Mesenteric fat pad (tissue), 1 donor: ENCODE data around the gene TMED6. TPM values are rescaled to one million over a fixed set of nuclear protein-coding genes. Genes with fewer than 3 reads are reported as not detected.
"Not testable (repeated sequence)": the region's sequence is repeated elsewhere in the genome, so short reads cannot be mapped to it uniquely, and the experiment has no call there.

Source experiments
- DNase-seq: peaks from one replicate; pipeline ENCODE4 v3.0.0-alpha.2; 2020; ENCODE audit warnings: low spot score
- total RNA-seq: library from RNA; stranded (reverse); fragmentation: NEBNext Ultra II Directional; extraction: Animal tissue kit (Norgen Biotek cat#: 25700); gene quantifications from one replicate; pipeline ENCODE4 v1.2.1, GENCODE V29; 2021
- donor health status: DM: yes; HTN: yes; CAD: no.

The TMED6 gene
- total RNA-seq, 1 donor from 2014 or later, result 1.2 TPM

GRCh38 chr16:69307091-69307490 is 44.5 kb downstream of the TMED6 start:
- no peak for DNase-seq

GRCh38 chr16:69306031-69306430 is 45.6 kb downstream of the TMED6 start:
- no peak for DNase-seq

DNA sequence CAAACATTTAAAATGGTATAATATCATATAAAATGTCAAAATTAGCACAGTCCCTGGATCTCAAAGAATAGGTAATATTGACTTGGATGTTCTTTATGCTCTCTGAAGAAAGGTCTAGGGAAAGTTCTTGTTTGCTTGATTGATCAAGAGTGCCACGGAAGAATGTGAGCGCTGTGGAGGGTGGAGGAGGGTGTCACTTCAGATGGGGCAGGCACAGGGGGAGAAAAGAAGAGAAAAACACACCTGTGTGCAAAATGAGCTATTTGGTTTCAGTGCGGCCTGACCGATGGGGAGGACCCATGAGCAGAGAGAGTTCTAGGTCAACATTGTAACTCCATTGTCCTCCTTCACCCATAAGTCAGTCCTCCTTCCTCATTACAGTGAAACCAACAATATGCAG is 49.3 kb downstream of the TMED6 start:
- DNase-seq, result no peak

DNA sequence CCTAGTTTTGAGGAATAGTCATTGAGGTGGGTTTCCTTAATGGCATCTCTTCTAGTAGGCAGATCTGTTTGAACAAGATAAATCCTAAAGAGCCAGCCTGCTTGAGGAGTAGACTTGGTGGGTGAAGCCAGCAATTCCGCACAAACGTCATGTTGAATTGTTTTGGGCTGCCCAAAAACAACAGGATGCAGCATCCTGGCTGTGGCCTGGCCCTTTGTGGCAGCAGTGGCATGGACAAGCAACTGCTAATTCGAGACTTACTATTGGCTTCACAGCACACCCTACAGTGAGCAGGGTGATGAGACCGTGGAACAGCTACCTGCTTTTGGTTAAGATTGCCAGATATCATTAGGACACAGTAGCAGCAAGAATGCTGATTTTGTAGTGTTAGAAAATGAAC is 49.7 kb downstream of the TMED6 start:
- DNase-seq, result no peak

GRCh38 chr16:69301187-69301586 is 50.4 kb downstream of the TMED6 start:
- no peak for DNase-seq

DNA sequence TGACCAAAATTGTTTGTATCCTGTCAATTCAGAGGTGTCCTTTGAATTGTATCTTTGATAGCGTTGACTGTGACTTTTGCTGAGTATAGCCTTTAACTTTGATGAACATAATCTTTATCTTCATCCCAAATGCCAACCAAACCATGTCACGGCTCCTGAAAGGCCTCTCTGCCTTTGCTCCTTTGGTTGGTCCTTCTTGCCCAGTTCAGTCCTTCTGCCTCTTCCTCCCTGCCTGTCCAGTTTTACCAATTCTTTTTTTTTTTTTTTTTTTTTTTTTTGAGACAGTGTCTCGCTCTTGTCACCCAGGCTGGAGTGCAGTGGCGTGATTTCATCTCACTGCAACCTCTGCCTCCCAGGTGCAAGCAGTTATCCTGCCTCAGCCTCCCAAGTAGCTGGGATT is 53.3 kb downstream of the TMED6 start:
- no peak for DNase-seq

DNA sequence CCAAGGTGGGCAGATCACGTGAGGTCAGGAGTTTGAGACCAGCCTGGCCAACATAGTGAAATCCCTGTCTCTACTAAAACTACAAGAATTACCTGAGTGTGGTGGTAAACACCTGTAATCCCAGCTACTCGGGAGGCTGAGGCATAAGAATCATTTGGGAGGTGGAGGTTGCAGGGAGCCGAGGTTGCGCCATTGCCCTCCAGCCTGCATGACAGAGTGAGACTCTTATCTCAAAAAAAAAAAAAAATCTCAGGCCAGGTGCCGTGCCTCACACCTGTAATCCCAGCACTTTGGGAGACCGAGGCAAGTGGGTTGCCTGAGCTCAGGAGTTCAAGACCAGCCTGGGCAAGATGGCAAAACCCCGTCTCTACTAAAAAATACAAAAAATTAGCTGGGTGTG is 54.8 kb downstream of the TMED6 start:
- DNase-seq, result not testable (repeated sequence)

- DNase-seq, result no peak
Observed at GRCh38 chr16:69294051-69294450, 57.5 kb downstream of the TMED6 start.

GRCh38 chr16:69293401-69293800 is 58.2 kb downstream of the TMED6 start:
- DNase-seq, result no peak

Other genes starting within 250 kb of the TMED6 start
- 0.77 TPM for gene HAS3, start 246.1 kb downstream of the TMED6 start, total RNA-seq
- 84.5 TPM for gene CHTF8, start 219.2 kb downstream of the TMED6 start, total RNA-seq
- 57.4 TPM for gene UTP4, start 219.1 kb downstream of the TMED6 start, total RNA-seq
- gene SNTB2, start 164.6 kb downstream of the TMED6 start, total RNA-seq, result 49.2 TPM
- 36.3 TPM for gene VPS4A, start 40.4 kb downstream of the TMED6 start, total RNA-seq
- 14.8 TPM for gene PDF, start 21.2 kb downstream of the TMED6 start, total RNA-seq
- 25.0 TPM for gene COG8, start 12.2 kb downstream of the TMED6 start, total RNA-seq
- gene NIP7, start 12.0 kb downstream of the TMED6 start, total RNA-seq, result 32.8 TPM
- 30.6 TPM for gene TERF2, start 34.2 kb upstream of the TMED6 start, total RNA-seq
- 62.5 TPM for gene CYB5B, start 72.8 kb upstream of the TMED6 start, total RNA-seq
- gene NFAT5, start 214.2 kb upstream of the TMED6 start, total RNA-seq, result 48.3 TPM